Endothelial cell of hepatic sinusoid (primary cell): ENCODE measurements around the gene SBK2.

Experiments used
- in situ Hi-C: cut with HindIII; loops from 2 replicates; pipeline ENCODE4 v1.10.0; 2017; ENCODE audit warnings: low sequenced_read_pairs

The SBK2 gene

DNA sequence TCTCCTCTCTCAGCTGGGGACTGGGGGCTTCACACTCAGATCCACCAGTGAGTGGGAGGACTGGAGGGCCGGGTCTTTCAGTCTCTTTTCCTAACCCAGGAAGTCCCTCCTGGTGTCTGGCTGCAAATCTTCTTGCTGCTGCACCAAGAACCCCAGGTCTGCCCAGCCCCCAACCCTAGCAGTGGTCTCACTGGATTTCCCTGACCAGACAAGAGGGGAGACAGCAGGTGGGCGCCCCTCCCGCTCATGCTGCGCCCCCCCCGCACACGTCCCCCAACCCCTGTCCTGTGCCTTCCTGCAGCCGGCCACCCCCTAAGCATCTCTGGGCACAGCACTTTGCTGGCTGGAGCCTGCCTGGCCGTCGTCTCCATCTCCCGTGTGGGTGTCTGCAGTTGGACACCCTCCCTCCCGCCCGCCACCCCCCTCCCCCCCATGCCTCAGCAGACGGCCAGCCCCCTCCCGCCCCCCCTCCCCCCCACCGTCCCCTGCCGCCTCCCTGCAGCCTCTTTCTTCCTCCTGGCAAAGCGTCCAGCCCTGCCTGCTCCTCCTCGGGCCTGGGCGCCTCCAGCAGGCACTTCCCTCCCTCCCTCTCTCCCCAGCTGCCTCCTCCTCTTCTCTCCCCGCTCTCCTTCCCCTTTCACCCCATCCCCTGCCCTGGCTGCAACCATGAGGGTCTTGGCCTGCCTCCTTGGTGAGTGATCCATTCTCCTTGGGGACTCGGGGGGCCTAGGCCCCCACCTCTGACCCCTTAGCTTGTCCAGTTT is 48.8 kb downstream of the SBK2 start, which contains the start of gene SSC5D:
TSS of gene SSC5D (plus strand) at position 513 of the 764 bp plus-strand sequence. CDS start at position 667, 154 bp downstream.
- in situ Hi-C loops = no loop called here

DNA sequence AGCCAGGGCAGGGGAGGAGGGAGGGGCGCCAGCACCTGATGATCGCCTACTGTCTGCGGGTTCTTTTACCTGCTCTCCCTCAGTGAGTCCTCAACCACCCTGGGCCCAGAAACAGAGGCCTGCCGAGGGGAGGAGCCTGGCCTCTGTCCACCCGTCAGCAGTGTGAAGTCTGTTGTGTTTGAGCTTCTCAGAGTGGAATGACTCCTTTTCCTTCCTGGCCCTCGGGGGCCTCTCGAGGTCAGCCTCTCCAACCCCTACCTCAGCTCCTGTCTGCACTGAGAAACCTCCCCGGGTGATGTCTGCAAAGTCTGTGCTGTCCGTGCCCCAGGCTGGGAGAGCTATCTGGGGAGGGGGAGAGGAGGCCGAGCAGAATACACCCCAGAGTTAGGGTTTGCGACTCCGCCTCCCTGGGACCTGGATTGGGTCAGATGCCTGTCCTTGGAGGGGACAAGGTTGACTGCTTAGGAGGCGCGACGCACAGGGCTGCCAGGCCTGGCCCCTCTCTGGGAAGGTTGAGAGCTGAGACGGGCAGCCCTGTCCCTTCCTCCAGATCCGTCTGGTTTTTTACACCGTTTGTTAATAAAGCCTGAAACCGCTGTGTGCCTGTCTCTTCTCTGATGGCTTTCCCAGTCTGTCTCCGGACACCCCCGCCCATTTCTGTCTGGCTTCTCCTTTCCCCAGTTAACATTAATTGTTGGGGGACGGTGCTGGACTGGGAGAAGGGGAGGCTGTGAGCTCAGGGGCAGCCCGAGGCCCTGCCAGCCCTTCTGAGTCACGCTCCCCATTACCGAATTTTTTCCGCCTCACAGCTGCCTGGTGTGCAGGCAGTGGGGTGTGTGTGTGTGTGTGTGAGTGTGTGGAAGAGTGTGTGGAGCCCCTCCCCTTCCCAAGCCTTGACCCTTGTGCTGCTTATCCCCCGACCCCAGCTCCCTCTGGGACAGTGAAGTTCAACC is 49.7 kb downstream of the SBK2 start:
- in situ Hi-C loops = no loop called here

DNA sequence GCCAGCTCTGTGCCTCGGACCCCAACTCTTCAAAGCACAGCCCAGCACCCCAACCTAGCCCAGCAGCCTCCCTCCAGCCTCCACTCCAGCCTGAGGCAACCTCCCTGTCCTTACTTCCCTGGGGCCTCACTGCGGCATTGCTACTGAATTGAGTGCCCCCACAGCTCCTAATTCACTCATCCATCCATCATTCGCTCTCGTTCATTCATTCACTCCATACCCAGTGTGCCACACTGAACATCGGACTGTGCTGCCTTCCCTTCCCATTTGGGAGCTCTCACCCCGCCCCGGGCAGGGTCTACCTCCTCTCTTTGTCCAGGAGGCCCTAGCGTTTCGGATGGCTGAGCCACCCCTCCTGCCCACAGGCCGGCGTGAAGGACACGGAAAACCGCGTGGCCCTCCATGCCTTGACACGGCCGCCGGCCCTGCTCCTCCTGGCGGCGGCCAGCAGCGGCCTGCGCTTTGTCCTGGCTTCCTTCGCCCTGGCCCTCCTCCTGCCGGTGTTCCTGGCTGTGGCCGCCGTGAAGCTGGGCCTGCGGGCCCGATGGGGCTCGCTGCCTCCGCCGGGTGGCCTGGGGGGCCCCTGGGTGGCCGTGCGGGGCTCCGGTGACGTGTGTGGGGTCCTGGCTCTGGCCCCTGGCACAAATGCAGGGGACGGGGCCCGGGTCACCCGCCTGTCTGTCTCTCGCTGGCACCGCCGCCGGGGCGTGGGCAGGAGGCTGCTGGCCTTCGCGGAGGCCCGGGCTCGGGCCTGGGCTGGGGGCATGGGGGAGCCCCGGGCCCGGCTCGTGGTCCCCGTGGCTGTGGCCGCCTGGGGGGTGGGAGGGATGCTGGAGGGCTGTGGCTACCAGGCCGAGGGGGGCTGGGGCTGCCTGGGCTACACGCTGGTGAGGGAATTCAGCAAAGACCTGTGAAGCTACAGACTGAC is 50.6 kb downstream of the SBK2 start:
- in situ Hi-C loops = no loop called here

DNA sequence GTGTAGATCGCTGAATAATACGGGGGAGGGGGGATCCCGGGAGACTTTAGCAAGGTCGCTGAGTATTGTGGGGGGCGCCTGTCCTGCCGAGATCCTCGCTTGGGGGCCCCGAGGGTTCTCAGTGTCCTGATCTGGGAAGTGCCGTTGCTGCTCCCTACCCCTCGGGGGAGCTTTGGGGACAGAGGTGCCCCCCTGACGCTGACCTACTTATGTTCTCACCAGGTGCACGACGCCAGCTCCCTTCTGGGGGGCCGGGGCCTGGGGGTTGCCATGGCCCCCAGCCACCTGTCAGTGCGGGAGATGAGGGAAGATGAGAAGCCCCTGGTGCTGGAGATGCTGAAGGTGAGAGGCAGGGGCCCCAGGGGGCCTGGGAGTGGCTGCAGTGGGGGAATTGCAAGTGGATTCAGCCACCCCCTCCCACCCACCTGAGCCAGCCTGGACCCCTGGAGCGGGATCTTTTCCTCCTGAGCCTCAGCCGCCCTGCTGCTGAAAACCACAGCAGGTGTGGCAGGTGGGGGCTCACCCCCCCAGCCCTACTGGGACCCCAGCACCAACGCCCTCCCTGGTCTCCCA is 51.4 kb downstream of the SBK2 start:
- in situ Hi-C loops = no loop called here

DNA sequence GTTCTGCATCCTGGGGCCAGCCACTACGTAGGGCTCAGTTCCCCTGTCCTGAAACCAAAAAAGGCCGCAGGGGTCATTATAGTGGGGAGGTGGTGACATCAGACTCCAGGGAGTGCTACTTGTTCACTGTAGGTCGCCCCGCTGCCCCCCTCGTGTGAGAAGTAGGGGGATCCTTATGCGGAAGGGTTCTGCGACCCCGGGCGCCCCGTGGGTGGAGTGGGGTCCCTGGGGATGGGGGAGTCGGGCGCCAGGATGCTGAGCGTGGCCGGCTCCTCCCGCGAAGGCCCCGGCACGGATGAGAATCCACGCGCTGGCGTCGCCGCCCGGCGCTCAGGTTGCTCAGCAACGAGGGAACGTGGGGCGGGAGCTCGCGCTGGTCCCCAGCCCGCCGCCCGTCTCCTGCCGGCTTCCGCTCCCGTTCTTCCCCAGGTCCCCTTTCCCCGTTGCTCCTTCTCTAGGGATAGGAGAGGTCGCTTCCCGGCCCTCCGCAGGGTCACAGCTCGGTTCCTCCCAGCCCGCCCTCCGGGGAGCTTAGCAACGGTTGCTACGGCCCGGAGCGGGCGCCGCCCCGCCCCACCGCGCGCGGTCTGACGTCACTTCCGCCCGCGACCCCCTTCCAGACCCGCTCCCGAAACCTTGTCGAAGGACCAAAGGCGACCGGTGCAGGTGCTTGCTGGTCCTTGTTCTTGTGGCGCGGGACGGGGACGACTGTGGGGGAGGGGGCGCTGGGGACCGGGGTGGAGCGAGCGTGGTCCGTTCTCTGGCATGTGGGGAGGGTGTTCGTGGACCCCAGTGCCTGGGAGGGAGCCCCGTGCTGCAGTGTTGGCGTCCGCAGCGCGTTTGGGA is 52.1 kb downstream of the SBK2 start, which contains the start of gene NAT14:
TSS of gene NAT14 (plus strand) at position 596 of the 846 bp plus-strand sequence. CDS start 521 bp downstream, outside the sequence.
- in situ Hi-C loops = no loop called here

DNA sequence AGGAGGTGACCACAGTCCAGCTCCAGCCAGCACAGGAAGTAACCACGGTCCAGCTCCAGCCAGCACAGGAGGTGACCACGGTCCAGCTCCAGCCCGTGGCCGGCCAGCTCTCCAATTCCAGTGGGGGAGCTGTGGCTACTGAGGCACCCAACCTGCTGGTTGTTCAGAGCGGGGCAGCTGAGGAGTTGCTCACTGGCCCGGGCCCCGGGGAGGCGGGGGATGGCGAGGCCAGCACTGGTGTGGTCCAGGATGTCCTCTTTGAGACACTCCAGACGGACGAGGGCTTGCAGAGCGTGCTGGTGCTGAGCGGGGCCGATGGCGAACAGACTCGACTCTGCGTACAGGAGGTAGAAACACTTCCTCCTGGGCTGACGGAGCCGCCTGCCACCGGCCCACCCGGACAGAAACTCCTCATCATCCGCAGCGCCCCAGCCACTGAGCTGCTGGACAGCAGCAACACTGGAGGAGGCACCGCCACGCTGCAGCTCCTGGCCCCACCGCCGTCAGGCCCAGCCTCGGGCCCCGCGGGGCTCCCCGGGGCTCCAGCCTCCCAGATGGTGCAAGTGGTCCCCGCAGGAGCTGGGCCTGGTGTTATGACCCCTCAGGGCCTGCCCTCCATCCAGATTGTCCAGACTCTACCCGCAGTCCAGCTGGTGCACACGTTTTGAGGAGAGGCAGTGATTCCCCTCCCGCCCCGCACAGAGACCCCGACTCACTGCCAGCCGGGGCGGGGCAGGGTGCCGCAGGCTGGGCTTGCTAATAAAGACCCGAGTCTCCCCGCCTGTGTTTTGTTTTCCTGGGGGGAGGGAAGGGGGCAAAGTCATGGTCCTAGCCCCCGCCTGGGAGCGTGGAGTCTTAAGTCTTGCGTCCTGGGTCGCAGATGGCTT is 53.0 kb downstream of the SBK2 start:
- in situ Hi-C loops = no loop called here

DNA sequence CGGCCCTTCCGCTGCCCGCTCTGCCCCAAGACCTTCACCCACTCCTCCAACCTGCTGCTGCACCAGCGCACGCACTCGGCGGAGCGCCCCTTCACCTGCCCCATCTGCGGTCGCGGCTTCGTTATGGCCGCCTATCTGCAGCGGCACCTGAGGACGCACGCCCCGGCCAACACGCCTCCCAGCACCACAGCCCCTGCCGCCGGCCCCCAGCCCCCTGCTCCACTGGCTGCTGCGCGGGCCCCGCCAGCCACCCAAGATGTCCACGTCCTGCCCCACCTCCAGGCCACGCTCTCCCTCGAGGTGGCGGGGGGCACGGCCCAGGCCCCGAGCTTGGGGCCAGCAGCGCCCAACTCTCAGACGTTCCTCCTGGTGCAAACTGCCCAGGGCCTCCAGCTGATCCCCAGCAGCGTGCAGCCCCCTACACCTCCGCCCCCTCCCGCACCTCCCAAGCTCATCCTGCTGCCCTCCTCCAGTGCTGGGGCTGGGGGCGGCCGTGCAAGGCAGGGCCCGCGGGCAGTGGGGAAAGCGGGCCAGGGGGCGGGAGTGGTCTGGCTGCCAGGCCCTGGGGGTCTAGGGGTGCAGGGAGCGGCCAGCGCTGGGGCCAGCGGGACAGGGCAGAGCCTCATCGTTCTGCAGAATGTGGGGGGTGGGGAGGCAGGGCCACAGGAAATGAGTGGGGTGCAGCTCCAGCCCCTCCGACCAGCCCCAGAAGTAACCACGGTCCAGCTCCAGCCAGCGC is 53.8 kb downstream of the SBK2 start:
- in situ Hi-C loops = no loop called here

DNA sequence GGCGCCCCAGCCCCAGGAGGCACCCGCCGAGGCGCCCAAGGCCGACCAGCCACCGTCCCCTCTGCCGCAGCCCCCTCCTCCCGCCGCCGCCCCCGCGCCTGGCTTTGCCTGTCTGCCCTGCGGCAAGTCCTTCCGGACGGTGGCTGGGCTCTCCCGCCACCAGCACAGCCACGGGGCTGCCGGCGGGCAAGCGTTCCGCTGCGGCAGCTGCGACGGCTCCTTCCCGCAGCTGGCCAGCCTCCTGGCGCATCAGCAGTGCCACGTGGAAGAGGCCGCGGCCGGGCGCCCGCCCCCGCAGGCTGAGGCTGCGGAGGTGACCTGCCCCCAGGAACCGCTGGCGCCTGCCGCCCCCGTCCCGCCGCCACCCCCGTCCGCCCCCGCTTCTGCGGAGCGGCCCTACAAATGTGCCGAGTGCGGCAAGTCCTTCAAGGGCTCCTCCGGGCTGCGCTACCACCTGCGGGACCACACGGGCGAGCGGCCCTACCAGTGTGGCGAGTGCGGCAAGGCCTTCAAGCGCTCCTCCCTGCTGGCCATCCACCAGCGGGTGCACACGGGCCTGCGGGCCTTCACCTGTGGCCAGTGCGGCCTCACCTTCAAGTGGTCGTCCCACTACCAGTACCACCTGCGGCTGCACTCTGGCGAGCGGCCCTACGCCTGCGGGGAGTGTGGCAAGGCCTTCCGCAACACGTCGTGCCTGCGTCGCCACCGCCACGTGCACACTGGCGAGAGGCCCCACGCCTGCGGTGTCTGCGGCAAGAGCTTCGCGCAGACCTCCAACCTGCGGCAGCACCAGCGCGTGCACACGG is 54.6 kb downstream of the SBK2 start:
- in situ Hi-C loops = no loop called here

DNA sequence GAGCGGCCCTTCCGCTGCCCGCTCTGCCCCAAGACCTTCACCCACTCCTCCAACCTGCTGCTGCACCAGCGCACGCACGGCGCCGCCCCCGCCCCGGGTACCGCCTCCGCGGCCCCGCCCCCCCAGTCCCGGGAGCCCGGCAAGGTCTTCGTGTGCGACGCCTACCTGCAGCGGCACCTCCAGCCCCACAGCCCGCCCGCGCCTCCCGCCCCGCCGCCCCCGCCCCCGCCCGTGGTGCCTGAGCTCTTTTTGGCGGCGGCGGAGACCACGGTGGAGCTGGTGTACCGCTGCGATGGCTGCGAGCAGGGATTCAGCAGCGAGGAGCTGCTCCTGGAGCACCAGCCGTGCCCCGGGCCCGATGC is 55.2 kb downstream of the SBK2 start:
- in situ Hi-C loops = no loop called here

DNA sequence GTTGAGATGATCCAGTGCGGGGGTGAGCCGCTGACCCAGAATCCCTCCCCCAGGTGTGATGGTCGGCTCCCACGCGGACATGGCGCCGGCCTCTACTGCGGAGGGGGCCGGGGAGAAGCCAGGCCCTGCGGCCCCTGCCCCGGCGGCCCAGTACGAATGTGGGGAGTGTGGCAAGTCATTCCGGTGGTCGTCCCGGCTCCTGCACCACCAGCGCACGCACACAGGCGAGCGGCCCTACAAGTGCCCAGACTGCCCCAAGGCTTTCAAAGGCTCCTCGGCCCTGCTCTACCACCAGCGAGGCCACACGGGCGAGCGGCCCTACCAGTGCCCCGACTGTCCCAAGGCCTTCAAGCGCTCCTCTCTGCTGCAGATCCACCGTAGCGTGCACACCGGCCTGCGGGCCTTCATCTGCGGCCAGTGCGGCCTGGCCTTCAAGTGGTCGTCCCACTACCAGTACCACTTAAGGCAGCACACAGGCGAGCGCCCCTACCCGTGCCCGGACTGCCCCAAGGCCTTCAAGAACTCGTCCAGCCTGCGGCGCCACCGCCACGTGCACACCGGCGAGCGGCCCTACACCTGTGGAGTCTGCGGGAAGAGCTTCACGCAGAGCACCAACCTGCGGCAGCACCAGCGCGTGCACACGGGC is 55.7 kb downstream of the SBK2 start:
- in situ Hi-C loops = no loop called here

DNA sequence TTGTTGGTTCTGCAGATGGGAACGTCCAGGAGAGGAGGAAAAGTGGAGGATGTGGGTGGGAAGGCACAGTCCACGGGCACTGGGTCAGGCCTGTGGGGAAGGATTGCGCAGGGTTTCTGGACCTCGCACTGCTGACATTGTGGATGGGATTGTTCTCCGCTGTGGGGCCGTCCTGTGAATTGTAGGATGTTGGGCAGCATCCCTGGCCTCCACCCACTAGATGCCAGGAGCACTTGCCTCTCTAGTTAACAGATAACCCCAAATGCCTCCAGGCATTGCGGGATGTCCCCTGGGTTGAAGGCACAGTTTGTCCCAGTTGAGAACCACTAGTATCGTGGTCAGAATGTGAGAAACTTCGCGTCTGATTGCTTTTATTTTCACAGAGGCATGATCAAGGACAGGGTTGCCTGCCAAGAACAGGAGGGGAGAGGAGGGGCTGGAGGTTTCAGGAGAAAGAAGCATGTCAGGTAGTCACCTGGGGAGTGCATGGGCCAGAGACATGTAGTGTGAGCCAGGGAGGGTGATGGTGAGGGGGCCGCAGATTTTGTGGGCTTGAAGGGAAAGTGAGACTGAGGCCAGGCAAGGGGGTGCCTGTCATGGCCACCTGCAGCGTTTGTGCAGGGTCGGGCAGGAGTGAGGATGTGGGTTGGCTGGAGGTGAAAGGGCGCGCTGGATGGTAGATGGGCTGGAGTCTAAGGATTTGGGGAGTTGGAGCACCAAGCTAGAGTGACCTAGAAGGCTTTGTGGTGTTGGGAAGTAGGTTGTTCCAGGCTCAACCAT is 57.3 kb downstream of the SBK2 start:
- in situ Hi-C loops = loop anchor here (10.0 kb wide), 2 partner anchors 125 to 305 kb away; partner anchors contain the start of gene COX6B2

DNA sequence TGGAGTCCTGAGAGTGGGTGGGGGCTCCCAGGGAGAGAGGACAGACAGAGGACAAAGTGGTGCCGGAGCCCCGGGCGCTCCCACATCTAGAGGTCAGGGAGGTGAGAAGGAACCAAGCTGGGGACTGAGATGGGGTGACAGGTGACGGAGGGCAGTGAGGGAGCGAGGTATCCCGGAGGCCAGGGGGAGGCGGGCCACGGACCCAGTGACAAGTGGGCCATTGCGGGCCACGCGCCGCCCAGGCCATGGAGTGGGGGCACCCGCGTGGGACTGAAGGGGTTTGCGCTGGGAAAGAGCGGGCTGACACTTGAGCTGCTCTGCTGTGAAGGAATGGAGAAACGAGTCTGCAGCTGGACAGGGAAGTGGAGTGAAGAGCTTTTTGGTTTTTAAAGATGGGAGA is 57.9 kb downstream of the SBK2 start:
- in situ Hi-C loops = loop anchor here (10.0 kb wide), 2 partner anchors 124 to 304 kb away; partner anchors contain the start of gene COX6B2
